Gastroesophageal sphincter (tissue), 4 donors: Measurements from ENCODE around the gene TPCN1. TPM values are rescaled to one million over a fixed set of nuclear protein-coding genes. Genes with fewer than 3 reads are reported as not detected.
A peak's percentile ranks its signal among the peaks of the same experiment; 100 is the strongest.

Experiments used
- ATAC-seq: fragments of 150-250 bp; one replicate; pipeline ENCODE4 v1.9.1; 2016; ENCODE audit warnings: mild to moderate bottlenecking, moderate library complexity
- H3K27ac ChIP-seq, 4 donors: fragments of 200-600 bp; sonication (generic) in 3 of 4; 1 replicate in 3 of 4; 2 replicates in 1 of 4; pipeline ENCODE4 v1.5.1; 2016 to 2019
- H3K27me3 ChIP-seq: fragments of 200-600 bp; sonication (generic); one replicate; pipeline ENCODE4 v1.5.1; 2019
- H3K36me3 ChIP-seq, 2 donors: fragments of 200-600 bp; sonication (generic); one replicate each; pipeline ENCODE4 v1.5.1; 2019; ENCODE audit warnings: control low read depth in 1 of 2
- H3K4me1 ChIP-seq, 3 donors: fragments of 200-600 bp; sonication (generic); 1 replicate in 2 of 3; 2 replicates in 1 of 3; pipeline ENCODE4 v1.5.1; 2016 to 2019; ENCODE audit warnings: control low read depth in 2 of 3
- H3K4me3 ChIP-seq, 2 donors: fragments of 200-600 bp; sonication (generic); one replicate each; pipeline ENCODE4 v1.5.1; 2019; ENCODE audit warnings: mild to moderate bottlenecking in 1 of 2, moderate library complexity in 1 of 2
- H3K9me3 ChIP-seq, 3 donors: fragments of 200-600 bp; sonication (generic); one replicate each; pipeline ENCODE4 v1.5.1; 2017 to 2019; ENCODE audit warnings: control low read depth in 2 of 3
- EP300 ChIP-seq: sonication (generic); formaldehyde crosslinking; IDR thresholded peaks from one replicate; pipeline ENCODE4 v1.6.1; 2017; ENCODE audit warnings: antibody characterized with exemption, mild to moderate bottlenecking
- POLR2A ChIP-seq, 2 donors: fragments of 450-650 bp; IDR thresholded peaks; one replicate each; pipeline ENCODE4 v1.6.1; 2017; ENCODE audit warnings: antibody characterized with exemption in 2 of 2, mild to moderate bottlenecking in 2 of 2, moderate library complexity in 1 of 2
- POLR2AphosphoS5 ChIP-seq: sonication (generic); formaldehyde crosslinking; IDR thresholded peaks from one replicate; pipeline ENCODE4 v1.6.1; 2017; ENCODE audit warnings: antibody characterized with exemption
- WGBS, 2 donors: methylation state at CpG; one replicate each; pipeline ENCODE4 v1.1.5; 2018; ENCODE audit warnings: low coverage in 1 of 2; 5-methylcytosine and 5-hydroxymethylcytosine counted together
- total RNA-seq, 4 donors: library from RNA; depleted of rRNA; stranded (reverse); fragments of >200 nt; gene quantifications; one replicate each; pipeline ENCODE4 v1.1.0, GENCODE V29; 2016
- TF ChIP-seq, protein P1 (sequence below), 4 experiments: fragments of 200-600 bp in 2 of 4; fragments of 450-650 bp in 2 of 4; sonication (generic) in 1 of 4; IDR thresholded peaks; one replicate each; pipeline ENCODE4 v1.5.1; 2017 to 2019; ENCODE audit warnings: antibody characterized with exemption in 4 of 4, mild to moderate bottlenecking in 2 of 4, moderate library complexity in 2 of 4

The TPCN1 gene
- total RNA-seq, 4 donors from 2014 or later: 24.0 to 47.0 (median 37.3) TPM

GRCh38 chr12:113245695-113246477 is 24.6 kb downstream of the TPCN1 start:
- H3K27ac ChIP-seq: peak overlapping the region; percentile 16 to 79 (median 74)
- ATAC-seq: peak; percentile 77
- H3K4me3 ChIP-seq: peak overlapping the region in 1 of 2 donors; percentile 20
- H3K36me3 ChIP-seq: peaks cover 0 to 38% of the 10 kb centered on the region in 2 donors
- H3K4me1 ChIP-seq: peaks cover 4 to 68% (median 30%) of the 10 kb centered on the region in 3 donors
- TF ChIP-seq, protein P1, sequence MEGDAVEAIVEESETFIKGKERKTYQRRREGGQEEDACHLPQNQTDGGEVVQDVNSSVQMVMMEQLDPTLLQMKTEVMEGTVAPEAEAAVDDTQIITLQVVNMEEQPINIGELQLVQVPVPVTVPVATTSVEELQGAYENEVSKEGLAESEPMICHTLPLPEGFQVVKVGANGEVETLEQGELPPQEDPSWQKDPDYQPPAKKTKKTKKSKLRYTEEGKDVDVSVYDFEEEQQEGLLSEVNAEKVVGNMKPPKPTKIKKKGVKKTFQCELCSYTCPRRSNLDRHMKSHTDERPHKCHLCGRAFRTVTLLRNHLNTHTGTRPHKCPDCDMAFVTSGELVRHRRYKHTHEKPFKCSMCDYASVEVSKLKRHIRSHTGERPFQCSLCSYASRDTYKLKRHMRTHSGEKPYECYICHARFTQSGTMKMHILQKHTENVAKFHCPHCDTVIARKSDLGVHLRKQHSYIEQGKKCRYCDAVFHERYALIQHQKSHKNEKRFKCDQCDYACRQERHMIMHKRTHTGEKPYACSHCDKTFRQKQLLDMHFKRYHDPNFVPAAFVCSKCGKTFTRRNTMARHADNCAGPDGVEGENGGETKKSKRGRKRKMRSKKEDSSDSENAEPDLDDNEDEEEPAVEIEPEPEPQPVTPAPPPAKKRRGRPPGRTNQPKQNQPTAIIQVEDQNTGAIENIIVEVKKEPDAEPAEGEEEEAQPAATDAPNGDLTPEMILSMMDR (IDR thresholded peaks at IDR 0.05): peak in 2 of 4 experiments; percentile 17 to 54
- TF ChIP-seq POLR2A (IDR thresholded peaks at IDR 0.05) (no peak), POLR2AphosphoS5 (peak; percentile 50)
- WGBS, 2 donors: 0 to 30% methylated on average over 5 to 6 of the region's 19 CpGs
- no peaks in the 10 kb centered on the region for H3K9me3 ChIP-seq
- no peaks in the 10 kb centered on the region for H3K27me3 ChIP-seq

DNA sequence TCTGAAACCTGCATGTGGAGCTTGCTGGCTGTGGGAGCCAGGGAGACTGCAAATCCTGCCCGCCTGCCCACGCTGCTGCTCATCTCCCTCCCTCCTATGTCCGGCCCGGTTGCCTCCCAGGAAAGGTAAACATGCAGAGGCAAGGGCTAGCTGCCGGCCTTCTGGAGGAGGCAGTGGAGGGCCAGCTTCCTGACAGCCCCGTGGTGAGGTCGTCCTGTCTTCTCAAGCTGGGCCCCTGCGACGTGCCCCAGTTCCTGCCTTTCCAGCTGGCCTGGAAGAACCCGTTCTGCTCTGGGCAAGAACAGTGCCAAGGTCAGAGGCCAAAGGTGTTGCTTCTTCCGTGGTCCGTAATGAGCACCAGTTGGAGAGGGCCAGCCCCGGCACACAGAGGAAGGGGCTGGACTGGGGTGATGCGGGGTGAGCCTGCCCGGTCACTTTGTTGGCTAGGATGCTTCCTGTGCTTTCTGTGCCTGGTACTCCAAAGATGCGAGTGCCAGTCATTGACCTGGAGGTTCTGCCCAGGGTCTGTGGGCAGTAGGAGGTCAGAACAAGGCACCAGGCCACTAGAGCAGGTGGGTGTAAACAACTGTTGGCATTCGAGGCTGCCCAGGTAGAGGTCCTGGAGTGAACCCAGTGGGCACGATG is 25.3 kb downstream of the TPCN1 start:
- Histone ChIP-seq H3K27me3 (no peaks in the 10 kb centered on the region), H3K27ac (peak overlapping the region; percentile 16 to 79 (median 74)), H3K9me3 (no peaks in the 10 kb centered on the region), H3K36me3 (peaks cover 0 to 35% of the 10 kb centered on the region in 2 donors), H3K4me3 (peak overlapping the region in 1 of 2 donors; percentile 20), H3K4me1 (peaks cover 4 to 61% (median 30%) of the 10 kb centered on the region in 3 donors)
- ATAC-seq: no peak
- 28 to 80% methylated on average over 4 to 6 of the region's 18 CpGs for WGBS, 2 donors
- TF ChIP-seq EP300 (no peak), POLR2A (IDR thresholded peaks at IDR 0.05) (no peak), POLR2AphosphoS5 (no peak)
- TF ChIP-seq, protein P1 (IDR thresholded peaks at IDR 0.05): no peak

GRCh38 chr12:113247123-113248050 is 26.1 kb downstream of the TPCN1 start:
- no peak overlapping the region for H3K4me3 ChIP-seq
- no peak for TF ChIP-seq POLR2A (IDR thresholded peaks at IDR 0.05)
- TF ChIP-seq, protein P1 (IDR thresholded peaks at IDR 0.05): no peak
- no peak for TF ChIP-seq EP300
- TF ChIP-seq POLR2AphosphoS5: no peak
- peaks cover 0 to 38% of the 10 kb centered on the region in 2 donors for H3K36me3 ChIP-seq
- H3K27me3 ChIP-seq: no peaks in the 10 kb centered on the region
- H3K27ac ChIP-seq: peak overlapping the region in 3 of 4 donors; percentile 73 to 79 (median 76)
- no peak for ATAC-seq
- H3K4me1 ChIP-seq: peaks cover 4 to 53% (median 30%) of the 10 kb centered on the region in 3 donors
- WGBS, 2 donors: 76 to 86% methylated on average over 5 to 9 of the region's 21 CpGs
- no peaks in the 10 kb centered on the region for H3K9me3 ChIP-seq

GRCh38 chr12:113248051-113248825 is 27.0 kb downstream of the TPCN1 start:
- WGBS, 2 donors: 88 to 94% methylated on average over 8 to 17 of the region's 22 CpGs
- peak overlapping the region in 2 of 4 donors; percentile 24 to 76 for H3K27ac ChIP-seq
- no peak for ATAC-seq
- peaks cover 4 to 45% (median 30%) of the 10 kb centered on the region in 3 donors for H3K4me1 ChIP-seq
- peaks cover 0 to 1% (median 0%) of the 10 kb centered on the region in 3 donors for H3K9me3 ChIP-seq
- no peak for TF ChIP-seq POLR2AphosphoS5
- peaks cover 0 to 41% of the 10 kb centered on the region in 2 donors for H3K36me3 ChIP-seq
- H3K27me3 ChIP-seq: no peaks in the 10 kb centered on the region
- H3K4me3 ChIP-seq: no peak overlapping the region
